Rectal smooth muscle tissue (tissue), 1 donor: Measurements from ENCODE around the gene TP53TG5.

Source experiments
- H3K27ac ChIP-seq: one replicate; pipeline ENCODE4 v1.7.0; 2013; ENCODE audit warnings: low read depth, low read length, inconsistent platforms
- H3K27me3 ChIP-seq: one replicate; pipeline ENCODE4 v1.7.0; 2013; ENCODE audit warnings: low read length; ENCODE audit not compliant: control insufficient read depth, insufficient read depth
- H3K36me3 ChIP-seq: one replicate; pipeline ENCODE4 v1.7.0; 2013; ENCODE audit warnings: low read length; ENCODE audit not compliant: control insufficient read depth, insufficient read depth
- H3K4me1 ChIP-seq: one replicate; pipeline ENCODE4 v1.7.0; 2013; ENCODE audit warnings: low read length; ENCODE audit not compliant: control insufficient read depth, insufficient read depth
- H3K4me3 ChIP-seq: one replicate; pipeline ENCODE4 v1.7.0; 2013; ENCODE audit warnings: low read length
- H3K9ac ChIP-seq: one replicate; pipeline ENCODE4 v1.7.0; 2013; ENCODE audit warnings: low read length

Gene TP53TG5

DNA sequence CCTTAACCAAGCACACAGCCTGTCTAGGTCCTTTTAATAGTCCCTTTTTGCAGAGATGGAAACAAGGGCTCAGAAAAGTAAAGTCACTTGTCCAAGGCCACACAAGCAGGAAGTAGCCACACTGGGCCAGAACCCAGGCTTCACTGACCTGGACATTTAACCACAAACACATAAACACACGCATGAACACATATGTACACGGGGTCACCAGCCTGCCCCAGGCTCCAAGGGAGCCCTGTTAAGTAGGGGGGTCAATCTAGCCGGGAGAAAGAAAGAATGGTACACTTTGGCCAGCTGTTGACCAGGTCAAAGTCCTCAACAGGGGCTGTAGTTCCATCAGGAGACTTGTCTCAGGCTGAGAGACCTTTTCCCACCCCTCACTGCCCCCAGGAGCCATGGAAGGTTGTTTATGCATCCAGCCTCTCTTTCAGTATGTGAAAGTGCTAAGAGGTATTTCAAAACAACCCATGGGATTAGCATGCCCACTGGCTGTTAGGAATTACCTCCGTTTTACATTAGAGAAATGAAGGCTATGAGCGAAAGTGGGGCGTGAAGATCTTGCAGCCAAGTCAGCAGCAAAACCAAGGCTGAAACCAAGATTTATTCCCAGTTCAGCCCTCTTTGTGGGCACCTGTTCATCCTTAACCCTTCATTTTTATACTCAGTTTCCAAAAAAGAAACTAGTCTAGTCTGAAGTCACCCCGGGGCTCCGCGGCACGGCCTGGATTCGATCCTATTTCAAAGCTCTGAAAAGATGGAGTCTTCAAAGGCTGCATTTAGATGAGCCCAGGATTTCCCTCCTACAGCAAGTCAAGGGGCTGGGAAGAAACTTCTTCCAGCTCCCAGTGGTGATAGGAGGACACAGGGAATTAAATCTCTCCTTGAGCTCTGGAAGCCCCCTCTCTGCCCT is 39.7 kb downstream of the TP53TG5 start:
- H3K9ac ChIP-seq = peak overlapping the region; percentile 35
- no peaks in the 10 kb centered on the region for H3K36me3 ChIP-seq
- peak overlapping the region; percentile 40 for H3K4me3 ChIP-seq
- H3K27me3 ChIP-seq = no peaks in the 10 kb centered on the region
- H3K27ac ChIP-seq = peak overlapping the region; percentile 92
- H3K4me1 ChIP-seq = peaks cover 56% of the 10 kb centered on the region

GRCh38 chr20:45337367-45338120 is 40.6 kb downstream of the TP53TG5 start:
- H3K36me3 ChIP-seq = peaks cover 4% of the 10 kb centered on the region
- H3K4me1 ChIP-seq = peaks cover 50% of the 10 kb centered on the region
- H3K4me3 ChIP-seq = peak overlapping the region; percentile 40
- H3K9ac ChIP-seq = peak overlapping the region; percentile 26
- peak overlapping the region; percentile 92 for H3K27ac ChIP-seq
- H3K27me3 ChIP-seq = no peaks in the 10 kb centered on the region

DNA sequence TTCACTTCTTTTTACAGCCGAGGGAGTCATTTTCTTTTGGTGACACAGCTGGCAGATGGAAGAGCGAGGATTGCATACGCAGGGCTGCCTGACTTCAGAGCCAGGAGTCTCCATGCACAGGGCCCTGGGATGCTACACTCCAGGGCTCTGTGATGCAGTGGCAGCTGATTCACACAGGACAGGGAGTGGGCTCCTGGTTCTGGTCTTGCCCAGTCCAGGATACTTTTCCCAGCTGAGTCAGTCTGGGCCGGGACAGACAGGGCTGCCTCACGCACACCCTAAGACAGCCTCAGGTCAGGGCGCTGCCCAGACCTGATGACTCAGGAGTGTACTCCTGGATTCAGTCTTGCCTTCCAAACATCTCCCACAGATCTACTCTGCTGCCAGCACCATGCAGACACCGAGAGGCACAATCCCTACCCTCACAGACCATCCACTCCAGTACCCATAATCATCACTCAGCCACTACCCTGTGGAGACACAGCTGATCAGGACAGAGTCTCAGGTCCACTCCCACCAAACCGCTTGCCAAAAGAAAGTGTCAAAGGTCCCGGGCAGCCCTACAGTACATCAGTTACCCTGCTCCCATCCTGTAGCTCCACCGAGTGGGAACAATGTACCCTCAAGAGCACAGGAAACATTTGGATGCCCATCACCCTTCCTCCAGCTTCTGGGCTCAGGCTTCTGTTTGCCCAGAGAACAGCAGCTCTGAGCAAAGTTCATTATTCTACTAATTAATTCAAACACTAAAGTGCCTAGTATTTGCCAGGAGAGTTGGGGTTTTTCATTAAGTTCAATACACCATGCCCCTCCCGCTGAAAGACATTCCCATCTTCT is 41.4 kb downstream of the TP53TG5 start:
- H3K36me3 ChIP-seq = peaks cover 9% of the 10 kb centered on the region
- peak overlapping the region; percentile 92 for H3K27ac ChIP-seq
- peaks cover 44% of the 10 kb centered on the region for H3K4me1 ChIP-seq
- H3K4me3 ChIP-seq = peak overlapping the region; percentile 39
- no peak overlapping the region for H3K9ac ChIP-seq
- H3K27me3 ChIP-seq = no peaks in the 10 kb centered on the region

DNA sequence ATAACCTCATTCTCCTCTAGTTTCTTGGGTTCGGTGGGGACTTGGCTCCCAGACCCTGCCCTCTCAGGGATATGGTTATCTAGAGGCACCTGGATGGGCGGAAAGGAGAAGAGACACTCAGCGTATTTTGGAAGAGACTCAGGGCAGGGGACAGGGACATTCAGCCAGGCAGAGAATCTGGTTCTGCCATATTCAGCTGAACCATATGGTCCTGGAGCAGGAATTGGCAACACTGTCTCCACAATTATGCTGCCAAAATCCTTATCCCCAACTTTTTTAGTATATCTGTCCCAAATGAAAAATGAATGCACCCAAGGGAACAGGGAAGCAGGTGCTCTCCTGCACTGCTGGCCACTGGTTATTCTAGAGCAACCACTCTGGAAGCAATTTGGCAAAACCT is 47.6 kb downstream of the TP53TG5 start:
- Histone ChIP-seq H3K4me3 (no peak overlapping the region), H3K9ac (no peak overlapping the region), H3K27ac (no peak overlapping the region), H3K27me3 (no peaks in the 10 kb centered on the region), H3K4me1 (no peaks in the 10 kb centered on the region), H3K36me3 (peaks cover 46% of the 10 kb centered on the region)

DNA sequence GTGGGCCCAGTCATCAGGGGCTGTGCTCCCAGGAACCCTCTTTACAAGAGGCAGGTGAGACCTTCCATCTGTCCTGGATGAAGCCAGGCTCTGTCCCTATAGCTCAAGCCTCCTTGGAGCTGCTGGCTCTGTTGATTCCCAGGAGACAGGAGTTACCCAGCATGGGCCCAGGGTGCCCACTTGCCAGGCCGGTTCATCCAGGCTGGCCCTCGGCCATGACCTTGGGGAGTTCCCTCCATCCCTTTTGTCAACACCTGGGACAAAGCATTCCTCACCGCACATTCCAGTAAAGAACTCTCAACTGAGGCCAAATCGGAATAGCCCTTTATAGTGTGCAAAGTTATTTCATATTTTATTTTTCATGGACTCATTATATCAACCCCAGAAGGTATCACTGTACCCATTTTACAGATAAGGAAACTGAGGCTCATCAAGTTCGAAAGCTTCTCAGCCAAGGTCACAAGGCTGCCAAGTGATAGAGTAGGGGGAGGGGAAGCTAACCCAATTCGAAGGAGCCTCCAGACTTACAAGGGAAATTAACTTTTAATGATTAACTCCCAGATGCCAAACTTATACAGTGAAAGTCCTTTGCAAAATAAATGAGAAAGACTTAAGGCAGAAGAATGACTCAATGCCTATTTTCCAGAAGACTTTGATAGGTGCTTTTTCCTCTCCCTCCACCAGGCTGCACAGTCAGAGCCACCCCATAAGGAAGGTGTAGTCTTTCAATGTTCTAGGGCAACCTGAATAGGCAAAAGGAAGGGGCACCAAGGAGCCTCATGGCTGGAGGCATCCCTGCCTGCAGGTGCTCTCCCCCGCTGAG is 48.4 kb downstream of the TP53TG5 start:
- Histone ChIP-seq H3K4me1 (no peaks in the 10 kb centered on the region), H3K9ac (no peak overlapping the region), H3K27me3 (no peaks in the 10 kb centered on the region), H3K27ac (no peak overlapping the region), H3K36me3 (peaks cover 46% of the 10 kb centered on the region), H3K4me3 (no peak overlapping the region)

GRCh38 chr20:45328451-45328850 is 49.7 kb downstream of the TP53TG5 start:
- Histone ChIP-seq H3K9ac (no peak overlapping the region), H3K4me1 (no peaks in the 10 kb centered on the region), H3K4me3 (no peak overlapping the region), H3K27ac (no peak overlapping the region), H3K36me3 (peaks cover 46% of the 10 kb centered on the region), H3K27me3 (no peaks in the 10 kb centered on the region)

- no peak overlapping the region for H3K9ac ChIP-seq
- no peak overlapping the region for H3K4me3 ChIP-seq
- no peak overlapping the region for H3K27ac ChIP-seq
- H3K27me3 ChIP-seq = no peaks in the 10 kb centered on the region
- no peaks in the 10 kb centered on the region for H3K4me1 ChIP-seq
- H3K36me3 ChIP-seq = peaks cover 28% of the 10 kb centered on the region
These were observed 52.8 kb downstream of the TP53TG5 start for GRCh38 chr20:45325371-45325770.

GRCh38 chr20:45323731-45324130 is 54.4 kb downstream of the TP53TG5 start:
- Histone ChIP-seq H3K9ac (no peak overlapping the region), H3K4me3 (no peak overlapping the region), H3K4me1 (no peaks in the 10 kb centered on the region), H3K27me3 (no peaks in the 10 kb centered on the region), H3K36me3 (peaks cover 16% of the 10 kb centered on the region), H3K27ac (no peak overlapping the region)

DNA sequence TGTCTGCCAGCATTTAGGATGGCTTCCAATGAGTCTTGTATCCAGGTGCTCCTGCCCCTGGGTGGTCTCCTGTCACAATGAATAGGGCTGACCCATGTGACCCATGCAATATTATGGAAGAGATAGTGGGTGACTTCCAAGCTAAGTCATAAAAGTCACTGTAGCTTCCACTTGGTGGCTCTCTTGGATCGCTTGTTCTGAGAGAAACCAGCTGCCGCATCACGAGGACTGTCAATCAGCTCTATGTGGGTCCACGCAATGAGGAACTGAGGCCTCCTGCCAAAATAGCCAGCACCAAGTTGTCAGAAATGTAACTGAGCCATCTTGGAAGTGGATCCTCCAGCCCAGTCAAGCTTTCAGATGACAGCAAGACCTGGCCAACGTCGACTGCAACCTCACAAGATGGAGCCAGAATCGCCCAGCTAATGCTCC is 55.2 kb downstream of the TP53TG5 start:
- no peaks in the 10 kb centered on the region for H3K27me3 ChIP-seq
- H3K4me3 ChIP-seq = no peak overlapping the region
- no peak overlapping the region for H3K9ac ChIP-seq
- H3K36me3 ChIP-seq = peaks cover 9% of the 10 kb centered on the region
- no peaks in the 10 kb centered on the region for H3K4me1 ChIP-seq
- H3K27ac ChIP-seq = no peak overlapping the region
